Neutrophil (primary cell): ENCODE measurements around the gene DENND1B.
A peak's percentile ranks its signal among the peaks of the same experiment; 100 is the strongest.

Experiments
- H3K27ac ChIP-seq: fragments of 200-600 bp; sonication (generic); 2 replicates; pipeline ENCODE4 v1.5.1; 2016; ENCODE audit warnings: mild to moderate bottlenecking, moderate library complexity
- H3K27me3 ChIP-seq: fragments of 200-600 bp; sonication (generic); 2 replicates; pipeline ENCODE4 v1.6.0; 2016; ENCODE audit warnings: mild to moderate bottlenecking
- H3K36me3 ChIP-seq: fragments of 200-600 bp; sonication (generic); 2 replicates; pipeline ENCODE4 v1.5.1; 2017
- H3K4me1 ChIP-seq, 2 experiments: fragments of 200-600 bp in 1 of 2; sonication (generic) in 1 of 2; 1 replicate in 1 of 2; 2 replicates in 1 of 2; pipeline versions ENCODE4 v1.5.1 to v1.6.1; 2013 to 2016; ENCODE audit warnings: low read depth in 1 of 2, low read length in 1 of 2, mild to moderate bottlenecking in 1 of 2, moderate library complexity in 1 of 2; ENCODE audit not compliant: control insufficient read depth in 1 of 2, insufficient read depth in 1 of 2
- H3K4me3 ChIP-seq, 2 experiments: fragments of 200-600 bp in 1 of 2; sonication (generic) in 1 of 2; 1 replicate in 1 of 2; 2 replicates in 1 of 2; pipeline ENCODE4 v1.5.1; 2013 to 2016; ENCODE audit warnings: low read depth in 1 of 2, low read length in 1 of 2, mild to moderate bottlenecking in 1 of 2, moderate library complexity in 1 of 2
- H3K9me3 ChIP-seq: fragments of 200-600 bp; sonication (generic); 2 replicates; pipeline ENCODE4 v1.5.1; 2016
- TF ChIP-seq, protein P1 (sequence below): fragments of 200-600 bp; sonication (generic); IDR thresholded peaks from 2 replicates; pipeline ENCODE4 v1.5.1; 2016; ENCODE audit warnings: antibody characterized with exemption

The DENND1B gene

DNA sequence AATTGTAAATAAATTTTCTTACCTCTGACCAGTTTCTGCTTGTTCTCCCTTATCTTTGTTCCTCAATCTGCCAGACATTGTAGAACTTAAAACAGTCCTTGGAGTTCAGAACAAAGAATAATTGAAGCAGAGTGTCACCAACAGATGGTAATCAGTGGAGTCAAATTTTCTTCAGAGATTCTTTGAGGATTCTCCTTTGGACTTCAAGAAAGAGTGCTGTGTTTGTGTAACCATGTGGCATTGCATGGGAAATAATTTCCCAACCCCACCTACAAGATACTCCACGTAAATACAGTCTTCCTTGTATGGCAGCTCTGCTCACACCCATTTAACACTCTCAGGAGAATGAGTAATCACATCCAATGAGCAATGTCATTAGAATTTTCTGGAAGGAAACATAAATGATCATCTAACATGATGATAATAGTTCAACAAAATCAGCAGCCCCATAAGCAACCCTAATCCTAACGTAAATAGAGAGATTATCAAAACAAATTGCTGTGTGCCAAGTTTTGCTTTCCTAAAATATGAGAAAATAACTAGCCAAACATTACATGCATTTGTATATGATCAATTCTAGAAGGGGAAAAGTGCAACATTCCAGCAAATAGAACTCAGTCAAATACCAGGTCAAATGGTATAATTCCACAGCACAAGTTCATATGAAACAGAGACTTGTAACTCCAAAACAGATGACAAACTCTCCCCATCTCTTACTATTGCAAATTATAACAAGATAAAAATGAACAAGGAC lies 6.9 kb upstream of the DENND1B start:
- Histone ChIP-seq H3K27me3 (no peaks in the 10 kb centered on the region), H3K4me1 (no peaks in the 10 kb centered on the region), H3K36me3 (no peaks in the 10 kb centered on the region), H3K27ac (no peak overlapping the region), H3K9me3 (no peaks in the 10 kb centered on the region), H3K4me3 (no peak overlapping the region)
- TF ChIP-seq, protein P1, sequence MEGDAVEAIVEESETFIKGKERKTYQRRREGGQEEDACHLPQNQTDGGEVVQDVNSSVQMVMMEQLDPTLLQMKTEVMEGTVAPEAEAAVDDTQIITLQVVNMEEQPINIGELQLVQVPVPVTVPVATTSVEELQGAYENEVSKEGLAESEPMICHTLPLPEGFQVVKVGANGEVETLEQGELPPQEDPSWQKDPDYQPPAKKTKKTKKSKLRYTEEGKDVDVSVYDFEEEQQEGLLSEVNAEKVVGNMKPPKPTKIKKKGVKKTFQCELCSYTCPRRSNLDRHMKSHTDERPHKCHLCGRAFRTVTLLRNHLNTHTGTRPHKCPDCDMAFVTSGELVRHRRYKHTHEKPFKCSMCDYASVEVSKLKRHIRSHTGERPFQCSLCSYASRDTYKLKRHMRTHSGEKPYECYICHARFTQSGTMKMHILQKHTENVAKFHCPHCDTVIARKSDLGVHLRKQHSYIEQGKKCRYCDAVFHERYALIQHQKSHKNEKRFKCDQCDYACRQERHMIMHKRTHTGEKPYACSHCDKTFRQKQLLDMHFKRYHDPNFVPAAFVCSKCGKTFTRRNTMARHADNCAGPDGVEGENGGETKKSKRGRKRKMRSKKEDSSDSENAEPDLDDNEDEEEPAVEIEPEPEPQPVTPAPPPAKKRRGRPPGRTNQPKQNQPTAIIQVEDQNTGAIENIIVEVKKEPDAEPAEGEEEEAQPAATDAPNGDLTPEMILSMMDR = no peak

DNA sequence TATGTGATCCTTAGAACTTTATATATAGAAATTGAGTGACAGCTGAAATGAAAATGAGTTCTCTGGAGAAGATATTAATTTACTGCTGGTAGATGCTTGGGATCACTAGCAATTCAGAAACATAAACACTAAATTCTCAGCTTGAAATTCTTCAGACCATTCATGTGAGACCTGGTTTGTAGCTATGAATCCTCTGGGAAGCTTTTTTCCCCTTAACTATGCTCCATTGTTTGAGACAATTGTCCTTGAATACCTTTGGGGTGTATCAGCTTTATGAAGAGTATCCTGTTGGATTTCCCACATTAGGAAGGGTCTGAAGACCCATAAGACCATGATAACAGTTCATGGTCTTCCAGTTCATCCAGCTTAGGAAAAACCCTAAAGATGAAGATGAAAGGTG lies 4.6 kb upstream of the DENND1B start:
- H3K4me3 ChIP-seq = no peak overlapping the region
- peaks cover 6 to 9% of the 10 kb centered on the region in 2 experiments for H3K4me1 ChIP-seq
- H3K27me3 ChIP-seq = no peaks in the 10 kb centered on the region
- no peaks in the 10 kb centered on the region for H3K36me3 ChIP-seq
- H3K27ac ChIP-seq = no peak overlapping the region
- TF ChIP-seq, protein P1 = no peak
- no peaks in the 10 kb centered on the region for H3K9me3 ChIP-seq

DNA sequence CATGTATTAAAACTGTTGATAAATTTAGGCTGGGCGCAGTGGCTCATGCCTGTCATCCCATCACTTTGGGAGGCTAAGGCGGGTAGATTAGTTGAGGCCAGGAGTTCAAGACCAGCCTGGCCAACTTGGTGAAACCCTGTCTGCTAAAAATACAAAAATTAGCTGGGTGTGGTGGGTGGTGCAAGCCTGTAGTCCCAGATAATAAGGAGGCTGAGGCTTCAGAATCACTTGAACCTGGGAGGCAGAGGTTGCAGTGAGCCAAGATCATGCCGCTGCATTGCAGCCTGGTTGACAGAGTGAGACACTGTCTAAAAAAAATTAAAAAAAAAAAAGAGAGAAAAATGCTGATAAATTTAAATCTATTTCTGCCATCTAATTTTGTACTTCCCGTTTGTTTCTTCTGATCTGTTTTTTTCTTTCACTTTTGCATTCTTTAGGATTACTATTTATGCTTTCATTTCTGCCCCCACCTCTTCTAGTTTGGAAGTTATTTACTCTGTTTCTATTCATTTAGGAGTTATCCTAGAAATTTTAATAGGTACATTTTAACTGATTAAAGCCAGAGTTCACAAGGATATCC lies 3.2 kb upstream of the DENND1B start:
- TF ChIP-seq, protein P1 = no peak
- Histone ChIP-seq H3K9me3 (no peaks in the 10 kb centered on the region), H3K27ac (no peak overlapping the region), H3K27me3 (no peaks in the 10 kb centered on the region), H3K4me1 (peaks cover 17 to 20% of the 10 kb centered on the region in 2 experiments), H3K4me3 (no peak overlapping the region), H3K36me3 (no peaks in the 10 kb centered on the region)

DNA sequence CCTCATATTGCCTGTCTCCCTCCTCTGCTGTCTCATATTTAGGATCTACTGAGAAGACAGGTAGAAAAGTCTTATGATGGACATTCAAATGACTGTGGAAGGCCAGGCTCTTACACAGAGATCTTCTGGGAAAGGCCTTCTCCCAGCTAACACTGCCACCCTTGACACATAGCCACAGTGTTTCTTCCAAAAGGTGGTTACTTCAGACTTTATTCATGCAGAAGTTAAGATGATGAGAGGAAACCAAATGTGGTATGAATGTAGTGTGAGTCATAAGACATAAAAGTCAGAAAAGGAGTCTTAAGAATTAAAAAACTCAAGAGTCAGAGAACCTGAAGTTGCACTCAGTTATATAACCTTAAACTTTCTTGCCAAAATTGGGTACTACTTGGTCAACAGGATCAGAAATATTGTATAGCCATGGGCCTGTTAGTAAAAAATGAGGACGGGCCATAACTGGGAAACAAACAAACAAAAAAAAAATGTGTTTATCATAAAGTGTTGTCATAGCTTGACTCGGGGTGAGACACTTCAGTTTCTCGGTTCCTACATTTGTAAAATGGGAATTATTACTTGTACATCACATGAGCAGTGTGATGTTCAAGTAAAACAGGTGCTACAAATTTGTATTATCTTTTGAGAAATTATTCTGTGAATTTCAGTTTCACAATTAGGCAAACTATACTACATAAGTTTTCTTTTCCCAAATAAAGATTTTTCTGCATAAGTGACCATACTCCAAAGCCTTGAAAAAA lies 1.2 kb upstream of the DENND1B start:
- TF ChIP-seq, protein P1 = no peak

DNA sequence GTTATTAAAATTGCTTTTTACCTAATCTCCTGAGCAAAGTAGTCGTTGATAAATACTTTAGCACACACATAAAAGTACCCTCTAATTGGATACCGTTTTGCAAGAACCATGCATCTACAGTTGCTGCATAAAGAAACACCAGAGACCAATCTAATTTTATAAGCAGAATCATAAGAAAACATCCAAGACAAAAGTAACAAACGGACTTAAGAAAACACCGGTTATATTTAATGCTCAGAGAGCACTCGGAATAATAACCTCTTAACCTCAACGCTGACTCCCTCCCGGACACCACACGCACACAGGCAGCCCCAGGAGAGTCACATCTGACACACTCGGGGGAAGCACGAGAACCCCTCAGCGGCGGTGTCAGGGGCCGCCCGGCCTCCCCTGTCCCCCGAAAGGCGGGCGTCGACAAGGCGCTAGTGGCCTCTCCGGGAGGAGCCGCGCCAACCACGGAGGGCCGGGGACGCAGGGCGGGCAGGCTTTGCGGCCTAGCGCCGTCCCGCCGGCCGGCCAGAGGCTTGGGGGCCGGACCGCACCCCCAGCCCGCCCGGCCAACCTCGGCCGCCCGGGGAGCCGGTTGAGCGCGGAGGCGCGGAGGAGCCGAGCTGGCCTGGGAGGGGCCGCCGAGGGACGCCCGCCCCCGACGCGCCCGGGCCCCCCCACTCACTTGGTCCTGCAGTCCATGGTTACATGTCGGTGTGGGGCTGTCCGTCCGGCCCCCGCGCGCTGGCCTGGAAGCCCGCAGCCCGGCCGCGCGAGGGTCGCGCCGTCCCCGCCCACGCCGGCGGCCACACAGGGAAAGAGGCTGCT lies 606 bp downstream of the DENND1B start:
- Histone ChIP-seq H3K4me3 (peak overlapping the region; percentile 66 to 79), H3K27ac (peak overlapping the region; percentile 88), H3K36me3 (no peaks in the 10 kb centered on the region), H3K27me3 (no peaks in the 10 kb centered on the region), H3K4me1 (peaks cover 27 to 35% of the 10 kb centered on the region in 2 experiments), H3K9me3 (no peaks in the 10 kb centered on the region)
- TF ChIP-seq, protein P1 = no peak

More for the DNA sequence above, 1.2 kb upstream of the DENND1B start:
- H3K4me3 ChIP-seq = no peak overlapping the region
- peaks cover 27 to 33% of the 10 kb centered on the region in 2 experiments for H3K4me1 ChIP-seq
- no peaks in the 10 kb centered on the region for H3K36me3 ChIP-seq
- H3K9me3 ChIP-seq = no peaks in the 10 kb centered on the region
- H3K27me3 ChIP-seq = no peaks in the 10 kb centered on the region
- no peak overlapping the region for H3K27ac ChIP-seq
